Endothelial cell of umbilical vein (primary cell): Measurements from ENCODE around the gene LGR6. TPM values are rescaled to one million over a fixed set of nuclear protein-coding genes. Genes with fewer than 3 reads are reported as not detected.

ENCODE experiments used
- BruUV-seq: library from RNA; stranded (reverse); fragments of 400-500 nt; replicated peaks from 2 replicates; lab custom pipeline; 2021; lab: Mats Ljungman, UMichigan
- CTCF ChIA-PET: fragments of 300-600, 350-600 bp; sonication (Branson Sonifier 250); formaldehyde crosslinking; loops from one replicate; lab custom pipeline; 2021; ENCODE audit warnings: antibody characterized with exemption, inconsistent platforms; lab: Charles Lee
- POLR2A ChIA-PET: fragments of 300-600, 350-600 bp; sonication (Branson Sonifier 250); formaldehyde crosslinking; loops from one replicate; lab custom pipeline; 2021; ENCODE audit warnings: antibody characterized with exemption, inconsistent platforms; lab: Charles Lee
- DNase-seq: peaks from one replicate; pipeline ENCODE4 v3.0.0-alpha.2; 2011; ENCODE audit warnings: low read depth, low spot score
- FAIRE-seq: peaks from 2 replicates; lab custom pipeline; 2011; peaks lifted over from hg19 to GRCh38; lab: Jason Lieb, UNC
- H2AFZ ChIP-seq: 2 replicates; pipeline ENCODE4 v1.6.0; 2012; ENCODE audit warnings: low read depth, low read length, control low read depth, inconsistent platforms
- H3K27ac ChIP-seq: 2 replicates; pipeline ENCODE4 v1.5.1; 2011; ENCODE audit warnings: low read depth, mild to moderate bottlenecking, control low read depth, low read length, moderate library complexity; ENCODE audit not compliant: insufficient read depth
- H3K27me3 ChIP-seq, 2 experiments: 2 replicates each; pipeline versions ENCODE4 v1.6.0 to v1.6.1; 2011; ENCODE audit warnings: low read length in 2 of 2, mixed read lengths in 1 of 2; ENCODE audit not compliant: control insufficient read depth in 2 of 2, insufficient read depth in 2 of 2
- H3K36me3 ChIP-seq, 2 experiments: 2 replicates in 1 of 2; 3 replicates in 1 of 2; pipeline ENCODE4 v1.5.1; 2011; ENCODE audit warnings: low read length in 2 of 2, mild to moderate bottlenecking in 1 of 2, moderate library complexity in 1 of 2; ENCODE audit not compliant: control insufficient read depth in 2 of 2, insufficient read depth in 2 of 2; ENCODE audit errors: extremely low read depth in 1 of 2
- H3K4me1 ChIP-seq: 3 replicates; pipeline ENCODE4 v1.5.1; 2011; ENCODE audit warnings: mild to moderate bottlenecking, low read length; ENCODE audit not compliant: control insufficient read depth, insufficient read depth; ENCODE audit errors: extremely low read depth
- H3K4me2 ChIP-seq: 2 replicates; pipeline ENCODE4 v1.6.1; 2011; ENCODE audit warnings: low read length, control low read depth, mixed read lengths; ENCODE audit not compliant: insufficient read depth
- H3K4me3 ChIP-seq, 3 experiments: fragments of 200-600 bp in 1 of 3; sonication (generic), shearing (Covaris generic) in 1 of 3; replicated peaks in 1 of 3; 2 replicates each; pipeline ENCODE4 v1.5.1; 2011 to 2016; ENCODE audit warnings: control low read depth in 3 of 3, low read length in 3 of 3, mild to moderate bottlenecking in 2 of 3, inconsistent platforms in 1 of 3, low read depth in 1 of 3, moderate library complexity in 1 of 3; ENCODE audit not compliant: insufficient read depth in 1 of 3
- H3K79me2 ChIP-seq: 2 replicates; pipeline ENCODE4 v1.6.0; 2012; ENCODE audit warnings: low read length, inconsistent platforms; ENCODE audit not compliant: control insufficient read depth, insufficient read depth
- H3K9ac ChIP-seq: replicated peaks from 2 replicates; pipeline ENCODE3; 2011; ENCODE audit warnings: low read length, control low read depth; ENCODE audit not compliant: insufficient read depth; ENCODE audit errors: extremely low read depth
- H3K9me1 ChIP-seq: replicated peaks from 3 replicates; pipeline ENCODE4 v1.6.0; 2011; ENCODE audit warnings: mild to moderate bottlenecking, low read length; ENCODE audit not compliant: control insufficient read depth, insufficient read depth; ENCODE audit errors: extremely low read depth
- H3K9me3 ChIP-seq: replicated peaks from 2 replicates; pipeline ENCODE4 v1.5.1; 2012; ENCODE audit warnings: low read length, inconsistent platforms; ENCODE audit not compliant: control insufficient read depth, insufficient read depth
- H4K20me1 ChIP-seq: replicated peaks from 2 replicates; pipeline ENCODE3; 2011; ENCODE audit warnings: mild to moderate bottlenecking, low read length; ENCODE audit not compliant: control insufficient read depth, insufficient read depth; ENCODE audit errors: extremely low read depth
- EZH2 ChIP-seq: IDR thresholded peaks from 2 replicates; pipeline ENCODE4 v1.6.1; 2012; ENCODE audit warnings: borderline replicate concordance, low read depth, mild to moderate bottlenecking, moderate library complexity, low read length, inconsistent platforms; ENCODE audit not compliant: severe bottlenecking
- GATA2 ChIP-seq: IDR thresholded peaks from 2 replicates; pipeline ENCODE4 v1.7.0; 2011; ENCODE audit warnings: low read depth, mild to moderate bottlenecking, moderate library complexity, mixed read lengths, low read length; ENCODE audit not compliant: insufficient read length, insufficient read depth
- MYC ChIP-seq: IDR thresholded peaks from one replicate; pipeline ENCODE4 v1.6.1; 2011; ENCODE audit warnings: mild to moderate bottlenecking, low read depth, low read length
- POLR2A ChIP-seq: IDR thresholded peaks from 2 replicates; pipeline ENCODE4 v1.6.1; 2012; ENCODE audit warnings: low read depth, mild to moderate bottlenecking, control low read depth, low read length
- dilution Hi-C: fragments of 300-500 bp; cut with MboI; formaldehyde crosslinking; loops from one replicate; pipeline ENCODE4 v1.15.0; 2019; ENCODE audit warnings: low sequenced_read_pairs; ENCODE audit not compliant: extremely low pct_ligation_motif_present
- intact Hi-C: fragments of 100-400 bp; cut with micrococcal nuclease; formaldehyde crosslinking; loops from one replicate; pipeline ENCODE4 v1.10.0; 2022
- polyA plus RNA-seq, 4 experiments: library from polyadenylated mRNA; depleted of rRNA in 3 of 4; stranded (reverse) in 3 of 4; unstranded in 1 of 4; fragments of >200 nt; gene quantifications; 2 replicates each; pipeline versions ENCODE4 v1.2.1 to v1.2.3, GENCODE V29; 2011 to 2012; ENCODE audit warnings: missing spikeins in 1 of 4
- total RNA-seq: library from RNA; stranded (reverse); gene quantifications from 2 replicates; pipeline ENCODE4 v1.2.3, GENCODE V29; 2021
- TF ChIP-seq, protein P1 (sequence below), 2 donors: IDR thresholded peaks; 1 replicate in 1 of 2; 2 replicates in 1 of 2; pipeline ENCODE4 v1.5.1; 2011; ENCODE audit warnings: low read length in 2 of 2, mild to moderate bottlenecking in 2 of 2, moderate library complexity in 2 of 2, control low read depth in 1 of 2, inconsistent platforms in 1 of 2, low read depth in 1 of 2; ENCODE audit not compliant: insufficient read depth in 1 of 2; ENCODE audit errors: extremely low read depth in 1 of 2
- TF ChIP-seq, protein P2 (sequence below): IDR thresholded peaks from 2 replicates; pipeline ENCODE4 v1.6.1; 2011; ENCODE audit not compliant: insufficient read depth, insufficient read length

LGR6 gene
- total and polyA plus RNA-seq, 2 donors (not counting 3 experiments of a cell fraction or from before 2014, with no cell fraction given) = not detected

DNA sequence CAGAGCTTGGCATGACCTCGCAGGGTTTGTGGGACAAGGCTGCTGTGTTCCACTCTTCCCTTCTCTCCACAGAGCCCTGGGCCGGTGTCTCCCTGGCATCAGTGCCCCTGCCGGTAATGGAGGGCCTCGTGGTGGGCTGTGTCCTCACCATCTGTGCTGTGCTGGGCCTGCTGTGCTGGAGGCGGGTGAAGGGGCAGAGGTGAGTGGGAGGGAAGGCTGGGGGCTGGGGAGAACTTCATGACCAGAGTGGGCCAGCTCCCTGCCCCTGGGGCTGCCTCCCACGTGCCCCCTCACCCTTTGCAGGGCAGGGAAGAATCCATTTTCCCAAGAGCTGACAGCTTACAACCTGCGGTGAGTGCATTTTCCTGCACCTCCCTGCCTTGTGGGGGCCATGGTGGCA is 12.0 kb upstream of the LGR6 start:
- H3K4me3 ChIP-seq = no peak overlapping the region

More for the DNA sequence above, 12.0 kb upstream of the LGR6 start:
- H3K4me1 ChIP-seq = no peaks in the 10 kb centered on the region
- no peaks in the 10 kb centered on the region for H3K79me2 ChIP-seq
- no peak overlapping the region for H2AFZ ChIP-seq
- no peak for TF ChIP-seq GATA2
- TF ChIP-seq, protein P1, sequence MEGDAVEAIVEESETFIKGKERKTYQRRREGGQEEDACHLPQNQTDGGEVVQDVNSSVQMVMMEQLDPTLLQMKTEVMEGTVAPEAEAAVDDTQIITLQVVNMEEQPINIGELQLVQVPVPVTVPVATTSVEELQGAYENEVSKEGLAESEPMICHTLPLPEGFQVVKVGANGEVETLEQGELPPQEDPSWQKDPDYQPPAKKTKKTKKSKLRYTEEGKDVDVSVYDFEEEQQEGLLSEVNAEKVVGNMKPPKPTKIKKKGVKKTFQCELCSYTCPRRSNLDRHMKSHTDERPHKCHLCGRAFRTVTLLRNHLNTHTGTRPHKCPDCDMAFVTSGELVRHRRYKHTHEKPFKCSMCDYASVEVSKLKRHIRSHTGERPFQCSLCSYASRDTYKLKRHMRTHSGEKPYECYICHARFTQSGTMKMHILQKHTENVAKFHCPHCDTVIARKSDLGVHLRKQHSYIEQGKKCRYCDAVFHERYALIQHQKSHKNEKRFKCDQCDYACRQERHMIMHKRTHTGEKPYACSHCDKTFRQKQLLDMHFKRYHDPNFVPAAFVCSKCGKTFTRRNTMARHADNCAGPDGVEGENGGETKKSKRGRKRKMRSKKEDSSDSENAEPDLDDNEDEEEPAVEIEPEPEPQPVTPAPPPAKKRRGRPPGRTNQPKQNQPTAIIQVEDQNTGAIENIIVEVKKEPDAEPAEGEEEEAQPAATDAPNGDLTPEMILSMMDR (IDR thresholded peaks at IDR 0.05; ENCODE audit: extremely low read depth in 1 of 2, insufficient read depth in 1 of 2, low read depth in 1 of 2, low read length in 2 of 2) = no peak
- TF ChIP-seq, protein P2, sequence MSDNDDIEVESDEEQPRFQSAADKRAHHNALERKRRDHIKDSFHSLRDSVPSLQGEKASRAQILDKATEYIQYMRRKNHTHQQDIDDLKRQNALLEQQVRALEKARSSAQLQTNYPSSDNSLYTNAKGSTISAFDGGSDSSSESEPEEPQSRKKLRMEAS = no peak
- no peak for TF ChIP-seq MYC
- no peak for TF ChIP-seq POLR2A
- no peak for TF ChIP-seq EZH2
- no TSS peak for BruUV-seq
- no peak overlapping the region for H3K9ac ChIP-seq
- dilution Hi-C loops (no loop called here), intact Hi-C loops (no loop called here)
- no peaks in the 10 kb centered on the region for H3K36me3 ChIP-seq
- ChIA-PET CTCF (interaction anchor here (1.6 to 2.1 kb wide), 2 partner anchors 8 to 27 kb away, joined by 5 to 6 read pairs; no protein-coding TSS in a partner anchor), POLR2A (no interaction called here)
- no peak overlapping the region for H3K27ac ChIP-seq
- DNase-seq (no peak), FAIRE-seq (no peak)
- peaks cover 8 to 13% of the 10 kb centered on the region in 2 experiments for H3K27me3 ChIP-seq
- H3K9me1 ChIP-seq = no peaks in the 10 kb centered on the region
- no peaks in the 10 kb centered on the region for H4K20me1 ChIP-seq
- no peaks in the 10 kb centered on the region for H3K9me3 ChIP-seq
- no peak overlapping the region for H3K4me2 ChIP-seq
